ENCODE data around the gene ZBTB7B.

ZBTB7B gene

DNA sequence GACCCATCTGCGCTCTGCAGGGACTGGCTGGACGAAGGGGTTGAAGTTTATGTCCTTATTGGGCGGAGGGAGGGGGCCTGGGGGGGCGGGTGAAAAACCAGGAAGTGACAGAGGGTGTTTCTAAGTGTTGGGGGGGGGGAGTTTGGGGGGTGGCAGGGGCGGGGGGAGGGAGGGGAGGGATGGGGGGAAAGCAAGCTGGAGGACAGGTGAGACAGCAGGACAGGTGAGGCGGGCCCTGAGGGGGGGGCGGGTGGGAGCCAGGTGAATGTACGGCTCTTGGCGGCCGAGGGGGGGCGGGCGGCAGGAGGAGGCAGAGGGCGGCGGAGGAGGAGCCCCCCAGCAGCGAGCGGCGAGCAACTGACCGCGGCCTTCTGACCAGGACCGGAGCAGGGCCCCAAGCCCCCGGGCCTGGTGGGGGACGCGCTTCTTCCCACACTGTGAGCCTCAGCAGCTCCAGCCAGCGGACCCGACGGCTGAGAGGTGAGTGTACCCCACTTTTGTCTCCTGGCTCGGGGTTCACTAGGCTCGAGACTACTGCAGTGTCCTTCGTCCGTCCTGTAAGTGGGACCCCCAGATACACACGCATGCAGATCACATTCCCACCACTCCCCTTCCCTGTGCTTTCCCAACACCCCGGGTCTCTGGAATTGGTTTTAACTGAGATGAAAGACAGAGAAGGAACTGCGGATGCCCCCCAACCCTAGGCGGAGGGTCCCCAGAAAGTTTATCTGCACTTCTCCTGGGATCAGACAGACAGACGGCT is at the start of gene ZBTB7B:
Gene ZBTB7B, plus strand, starts transcription at position 339 of the 763 bp plus-strand sequence. CDS start 11,859 bp downstream, outside the sequence.
- TF ChIP-seq, protein P1, sequence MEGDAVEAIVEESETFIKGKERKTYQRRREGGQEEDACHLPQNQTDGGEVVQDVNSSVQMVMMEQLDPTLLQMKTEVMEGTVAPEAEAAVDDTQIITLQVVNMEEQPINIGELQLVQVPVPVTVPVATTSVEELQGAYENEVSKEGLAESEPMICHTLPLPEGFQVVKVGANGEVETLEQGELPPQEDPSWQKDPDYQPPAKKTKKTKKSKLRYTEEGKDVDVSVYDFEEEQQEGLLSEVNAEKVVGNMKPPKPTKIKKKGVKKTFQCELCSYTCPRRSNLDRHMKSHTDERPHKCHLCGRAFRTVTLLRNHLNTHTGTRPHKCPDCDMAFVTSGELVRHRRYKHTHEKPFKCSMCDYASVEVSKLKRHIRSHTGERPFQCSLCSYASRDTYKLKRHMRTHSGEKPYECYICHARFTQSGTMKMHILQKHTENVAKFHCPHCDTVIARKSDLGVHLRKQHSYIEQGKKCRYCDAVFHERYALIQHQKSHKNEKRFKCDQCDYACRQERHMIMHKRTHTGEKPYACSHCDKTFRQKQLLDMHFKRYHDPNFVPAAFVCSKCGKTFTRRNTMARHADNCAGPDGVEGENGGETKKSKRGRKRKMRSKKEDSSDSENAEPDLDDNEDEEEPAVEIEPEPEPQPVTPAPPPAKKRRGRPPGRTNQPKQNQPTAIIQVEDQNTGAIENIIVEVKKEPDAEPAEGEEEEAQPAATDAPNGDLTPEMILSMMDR (conservative IDR thresholded peaks at IDR 0.05; ENCODE audit: control insufficient read depth, insufficient read depth, low read depth, low read length): no peak
- DNase-seq (ENCODE audit: low read depth): no peak
- H3K4me3 ChIP-seq (ENCODE audit: control insufficient read depth, low read depth, low read length): peak within 1 kb of the TSS; percentile 89

DNA sequence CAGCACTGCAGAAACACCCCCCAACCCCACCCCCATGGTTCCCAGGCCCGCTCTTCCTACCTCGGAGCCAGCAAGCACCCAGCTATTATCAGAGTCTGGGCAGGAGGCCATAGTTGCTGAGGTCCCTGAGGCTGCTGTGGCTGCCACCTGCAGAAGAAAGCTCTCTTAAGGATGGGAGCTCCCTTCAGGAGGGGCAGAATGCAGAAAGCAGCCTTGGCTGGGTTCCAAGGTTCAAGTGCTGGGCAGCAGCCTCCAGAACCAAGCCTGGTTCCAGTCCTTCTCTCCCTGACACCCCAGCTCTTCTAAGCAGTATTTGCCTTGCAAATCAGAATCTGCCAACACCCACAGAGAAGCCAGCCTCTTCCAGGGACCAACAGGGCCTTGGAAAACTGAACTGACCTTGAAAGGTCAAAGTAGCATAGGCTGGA is 49.0 kb upstream of the ZBTB7B start:
- no peak for DNase-seq (ENCODE audit: low read depth)
- H3K4me3 ChIP-seq (ENCODE audit: control insufficient read depth, low read depth, low read length): no peak overlapping the region
- TF ChIP-seq, protein P1 (conservative IDR thresholded peaks at IDR 0.05; ENCODE audit: control insufficient read depth, insufficient read depth, low read depth, low read length): no peak

DNA sequence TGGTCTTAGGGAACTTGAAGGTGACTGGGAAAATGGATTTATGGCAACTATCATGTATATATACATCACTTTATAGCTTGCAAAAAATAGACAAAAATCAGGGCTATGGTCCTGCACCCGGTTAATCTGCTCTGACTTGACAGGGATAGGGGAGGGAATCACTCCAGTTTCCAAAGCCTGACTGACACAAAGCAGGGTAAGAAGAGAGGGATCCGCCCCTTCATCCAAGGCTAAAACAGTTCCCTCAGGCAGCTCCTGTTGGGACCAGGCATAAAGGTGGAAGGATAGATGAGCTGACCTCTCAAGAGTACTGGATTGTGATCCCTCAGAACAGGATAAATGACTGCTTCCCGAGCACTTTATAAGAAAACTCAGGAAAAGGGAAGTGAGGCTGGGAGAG is 48.1 kb upstream of the ZBTB7B start:
- no peak for DNase-seq (ENCODE audit: low read depth)
- TF ChIP-seq, protein P1 (conservative IDR thresholded peaks at IDR 0.05; ENCODE audit: control insufficient read depth, insufficient read depth, low read depth, low read length): no peak

DNA sequence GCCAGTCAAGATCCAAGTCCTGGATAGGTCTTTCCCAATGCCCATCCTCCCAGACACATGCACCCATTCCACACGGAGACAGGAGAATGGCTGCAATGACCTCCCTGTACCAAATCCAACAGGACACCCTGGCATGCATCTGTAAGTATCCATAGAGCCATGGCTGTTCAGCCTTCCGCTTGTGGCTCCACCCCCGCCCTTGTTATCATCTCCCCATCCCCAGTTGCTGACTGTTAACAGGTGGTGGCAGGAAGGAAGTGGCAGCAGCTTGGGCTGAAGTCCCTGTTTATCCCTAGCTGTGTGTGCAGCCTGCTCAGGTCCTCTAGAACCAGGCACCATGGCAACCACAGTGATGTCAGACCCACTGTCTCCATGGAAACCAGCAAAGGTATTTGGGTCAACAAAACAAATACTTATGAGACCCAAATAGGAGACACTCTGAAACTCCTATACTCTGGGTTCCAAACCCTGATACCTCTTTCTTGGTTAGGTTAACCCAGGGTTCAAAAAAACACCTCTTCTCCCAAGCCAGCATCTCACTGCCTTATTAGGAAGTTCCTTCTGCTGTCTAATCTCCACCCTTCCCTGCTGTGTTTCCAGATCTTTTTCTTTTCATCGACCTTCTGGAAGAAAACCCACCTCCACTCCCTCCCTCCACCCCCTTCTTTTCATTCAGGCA is 47.4 kb upstream of the ZBTB7B start:
- TF ChIP-seq, protein P1 (conservative IDR thresholded peaks at IDR 0.05; ENCODE audit: control insufficient read depth, insufficient read depth, low read depth, low read length): no peak
- peak; percentile 53 for DNase-seq (ENCODE audit: low read depth)
- peak overlapping the region; percentile 55 for H3K4me3 ChIP-seq (ENCODE audit: control insufficient read depth, low read depth, low read length)

More for the DNA sequence above, 48.1 kb upstream of the ZBTB7B start:
- H3K4me3 ChIP-seq (ENCODE audit: control insufficient read depth, low read depth, low read length): no peak overlapping the region

DNA sequence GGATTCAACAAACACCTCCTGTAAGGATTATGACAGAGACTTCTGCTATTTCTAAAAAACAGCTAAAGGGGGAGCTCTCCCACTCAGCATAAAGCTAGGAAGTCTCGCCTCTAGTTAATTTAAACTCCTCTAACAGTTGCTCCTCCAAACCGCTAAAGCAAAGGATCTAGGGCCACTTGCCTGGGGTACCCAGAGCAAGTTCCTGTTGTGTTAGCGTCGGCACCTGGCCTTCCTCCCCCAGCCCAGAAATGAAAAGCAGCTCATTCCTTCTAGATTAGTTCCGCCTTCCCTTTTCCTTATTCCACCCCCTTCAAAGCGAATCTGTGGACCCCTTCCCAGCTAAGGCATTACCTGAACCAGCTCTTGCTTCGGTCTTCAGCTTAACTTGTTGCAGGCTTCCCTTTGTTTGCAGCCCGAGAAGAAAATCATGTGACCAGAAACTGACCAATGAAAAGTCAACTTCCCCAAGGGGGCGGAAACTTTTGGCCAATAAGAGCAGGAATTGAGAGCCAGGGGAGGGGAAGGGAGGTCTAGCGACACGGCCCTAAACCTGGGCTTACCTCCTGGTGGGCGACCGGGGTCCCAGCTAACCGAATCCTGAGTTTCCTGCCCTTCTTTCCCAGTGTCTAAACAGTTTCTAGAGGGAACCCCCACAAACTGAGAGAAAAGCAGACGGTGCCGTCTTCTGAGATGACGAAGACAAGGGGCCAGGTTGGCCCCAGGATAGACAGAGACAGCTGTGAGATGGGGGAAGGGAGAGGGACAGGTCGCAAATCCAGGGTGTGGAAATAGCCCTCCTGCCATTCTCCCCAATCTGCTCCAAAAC is 46.7 kb upstream of the ZBTB7B start, which contains the start of gene PBXIP1:
Gene PBXIP1, minus strand, starts transcription at position 382 of the 826 bp plus-strand sequence. CDS start 2,378 bp downstream, outside the sequence.
- TF ChIP-seq, protein P1 (conservative IDR thresholded peaks at IDR 0.05; ENCODE audit: control insufficient read depth, insufficient read depth, low read depth, low read length): peak; percentile 39
- H3K4me3 ChIP-seq (ENCODE audit: control insufficient read depth, low read depth, low read length): peak within 1 kb of the TSS; percentile 55
- DNase-seq (ENCODE audit: low read depth): peak; percentile 85

DNA sequence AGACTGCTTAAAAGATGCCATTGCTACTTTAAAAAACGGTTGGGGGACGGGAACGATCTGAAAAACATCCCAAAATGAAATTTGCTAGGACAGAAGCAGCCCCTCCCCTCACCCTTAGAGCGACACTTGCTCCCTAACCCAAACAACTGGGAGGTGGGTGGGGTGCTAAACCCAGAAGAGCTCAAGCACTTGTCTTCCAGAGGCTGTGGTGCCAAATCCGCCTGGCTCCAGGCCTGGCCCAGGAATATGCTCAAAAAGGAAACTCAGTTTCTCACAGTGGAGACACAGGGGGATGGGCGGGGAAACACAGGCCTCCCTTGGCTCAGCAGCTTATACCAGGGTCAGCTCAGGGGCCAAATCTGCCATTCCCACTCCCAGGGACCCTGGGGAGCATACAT is 46.1 kb upstream of the ZBTB7B start:
- peak overlapping the region; percentile 55 for H3K4me3 ChIP-seq (ENCODE audit: control insufficient read depth, low read depth, low read length)
- TF ChIP-seq, protein P1 (conservative IDR thresholded peaks at IDR 0.05; ENCODE audit: control insufficient read depth, insufficient read depth, low read depth, low read length): no peak
- DNase-seq (ENCODE audit: low read depth): no peak

All from fibroblast of mammary gland (primary cell).